Ureter (tissue), 1 donor: ENCODE measurements around the gene SAMD9L. TPM values are rescaled to one million over a fixed set of nuclear protein-coding genes. Genes with fewer than 3 reads are reported as not detected.

Experiments used
- DNase-seq: peaks from one replicate; pipeline ENCODE4 v3.0.0-alpha.2; 2020; ENCODE audit warnings: low spot score
- total RNA-seq: library from RNA; stranded (reverse); gene quantifications from one replicate; pipeline ENCODE4 v1.2.4, GENCODE V29; 2023
- donor health status: DM: yes; HTN: yes; CAD: no.

The SAMD9L gene
- total RNA-seq, result 15.9 TPM

DNA sequence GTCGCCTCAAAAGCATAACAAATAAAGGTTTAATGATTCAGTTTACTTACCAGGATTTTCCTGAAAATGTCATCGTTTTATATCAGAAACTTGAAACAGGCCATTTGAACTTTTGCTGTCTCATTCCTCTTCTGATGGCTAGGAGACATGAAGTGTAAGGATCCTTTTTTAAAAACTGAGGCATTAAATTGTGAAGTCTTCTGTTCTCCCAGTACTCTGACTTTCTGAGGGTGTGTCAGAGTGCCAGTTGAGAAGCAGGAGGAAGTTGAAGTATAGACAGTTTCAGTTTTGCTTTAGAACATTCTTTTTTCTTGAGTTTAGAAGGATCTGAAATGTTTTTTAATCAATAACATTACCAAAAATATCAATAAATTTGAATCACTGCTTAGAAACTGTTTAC is at the start of gene SAMD9L:
TSS of gene SAMD9L (minus strand) at position 242 of the 400 bp plus-strand sequence. CDS start 12,414 bp downstream, outside the sequence.
- no peak for DNase-seq

DNA sequence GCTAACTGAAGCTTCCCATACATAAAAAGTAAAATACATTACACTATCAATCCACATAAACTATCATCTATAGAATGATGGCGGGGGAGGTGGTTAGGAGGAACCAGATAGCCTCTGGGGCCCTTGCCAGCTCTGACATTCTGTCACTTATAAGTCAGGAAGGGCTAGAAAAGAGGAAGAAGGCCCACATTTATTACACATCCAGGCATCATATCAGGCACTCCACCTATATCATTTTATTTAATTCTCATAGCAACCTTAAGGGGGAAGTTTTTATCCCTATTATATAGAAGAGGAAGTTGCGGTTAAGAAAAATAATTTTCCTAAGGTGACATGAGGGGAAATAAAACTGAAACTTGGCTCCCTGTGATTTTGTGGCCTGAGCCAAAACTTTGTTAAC is 48.2 kb upstream of the SAMD9L start:
- DNase-seq, result no peak

DNA sequence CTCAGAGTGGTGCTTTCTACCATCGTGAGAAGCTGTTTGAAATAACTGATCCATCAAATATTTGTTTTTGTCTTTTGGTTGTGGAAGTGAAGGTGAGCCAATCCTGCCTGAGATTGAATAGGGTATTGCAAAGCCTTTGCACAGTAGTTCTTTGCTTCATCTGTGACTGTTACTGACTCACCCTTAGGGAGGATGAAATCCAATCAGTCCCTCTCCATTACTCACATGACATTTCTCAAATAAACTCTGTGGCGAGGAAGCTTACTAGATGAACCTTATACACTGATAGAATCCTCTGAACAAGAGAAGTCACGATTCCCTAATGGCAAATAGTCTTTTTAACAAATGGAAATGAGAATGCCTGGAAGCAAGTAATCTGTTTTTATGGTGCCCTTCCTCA is 46.2 kb upstream of the SAMD9L start:
- DNase-seq, result no peak

DNA sequence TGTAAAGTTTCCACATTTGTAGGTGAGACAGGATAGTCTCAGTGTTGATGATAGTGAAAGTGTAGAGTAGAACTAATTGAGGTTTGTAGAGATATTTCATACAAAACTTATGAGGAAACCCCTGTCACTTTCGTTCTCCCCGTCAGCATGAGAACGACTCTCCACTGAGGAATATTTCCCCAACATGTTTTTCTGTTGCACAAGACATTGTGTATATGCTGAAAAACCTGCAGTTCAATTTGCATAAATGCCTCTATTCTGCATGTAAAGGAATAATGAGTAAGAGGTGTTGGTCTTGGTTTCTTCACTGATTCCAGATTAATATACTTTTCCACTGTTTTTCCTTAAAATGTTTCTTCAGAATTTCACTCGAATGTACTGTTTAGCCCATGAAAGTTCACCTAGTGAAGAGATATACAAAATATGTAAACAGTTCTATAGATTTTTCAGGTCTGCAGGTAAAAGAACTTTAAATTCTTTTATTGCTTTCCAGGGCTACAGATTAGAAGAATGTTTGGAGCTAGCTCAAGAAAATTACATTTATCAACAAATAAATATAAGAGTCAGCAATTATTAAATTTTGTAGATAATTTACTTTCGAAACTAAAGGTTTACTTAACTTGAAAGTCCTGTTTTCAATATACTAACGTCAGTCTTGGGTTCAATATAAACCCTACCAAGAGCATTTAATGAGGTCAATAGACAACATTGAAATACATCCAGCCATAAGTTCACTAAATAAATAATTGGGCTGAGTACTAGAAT is 40.9 kb upstream of the SAMD9L start:
- DNase-seq, result no peak

DNA sequence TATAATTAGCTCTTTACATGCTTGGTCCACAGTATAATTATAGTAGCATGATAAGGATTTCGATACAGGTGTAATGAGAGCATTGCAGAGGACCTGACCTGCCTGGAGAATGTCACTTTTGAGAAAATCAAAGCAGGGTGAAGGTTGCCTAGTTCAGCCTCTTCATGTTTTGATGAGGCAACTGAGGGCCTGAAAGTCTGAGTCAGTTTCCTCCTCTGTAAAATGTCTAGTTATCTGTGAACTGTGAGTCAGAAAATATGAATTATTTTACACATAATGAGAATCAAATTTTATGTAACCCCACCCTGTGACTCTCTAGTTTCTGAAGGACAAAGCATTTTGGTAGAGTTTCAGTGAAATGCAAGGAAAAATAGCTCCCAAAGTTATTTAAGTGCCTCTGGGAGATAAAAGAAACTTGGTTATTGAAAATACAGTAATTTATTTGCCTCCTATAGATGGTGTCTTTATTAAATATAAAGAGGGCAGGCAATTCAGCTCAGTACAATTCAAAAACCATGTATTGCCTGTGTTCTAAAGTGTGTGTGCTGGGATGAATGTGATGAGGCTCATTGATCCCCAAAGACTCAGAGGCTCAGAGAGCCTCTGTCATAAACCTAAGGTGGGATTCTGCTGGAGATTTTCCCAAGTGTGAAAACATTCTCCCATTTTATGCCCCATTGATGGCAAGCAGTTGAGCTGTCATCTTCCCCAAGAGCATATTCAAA is 37.3 kb upstream of the SAMD9L start:
- no peak for DNase-seq

DNA sequence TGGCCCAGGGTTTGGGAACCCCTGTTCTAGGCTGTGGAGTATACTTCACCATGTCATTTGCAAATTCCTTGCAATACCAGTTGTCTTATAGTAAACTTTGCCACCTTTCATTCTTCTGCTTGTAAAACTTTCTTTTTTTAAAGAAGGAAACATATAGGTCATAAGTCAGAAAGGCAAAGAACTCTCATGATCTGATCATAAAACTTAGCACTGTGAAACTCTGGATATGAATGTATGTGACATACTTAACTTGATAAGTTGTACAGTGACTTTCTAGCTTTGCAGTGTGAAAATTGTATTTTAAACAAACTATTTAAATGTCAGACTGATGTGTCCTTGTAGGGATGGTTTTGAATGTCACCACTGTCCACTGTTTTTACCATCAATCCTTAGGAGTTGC is 31.0 kb upstream of the SAMD9L start:
- no peak for DNase-seq

DNA sequence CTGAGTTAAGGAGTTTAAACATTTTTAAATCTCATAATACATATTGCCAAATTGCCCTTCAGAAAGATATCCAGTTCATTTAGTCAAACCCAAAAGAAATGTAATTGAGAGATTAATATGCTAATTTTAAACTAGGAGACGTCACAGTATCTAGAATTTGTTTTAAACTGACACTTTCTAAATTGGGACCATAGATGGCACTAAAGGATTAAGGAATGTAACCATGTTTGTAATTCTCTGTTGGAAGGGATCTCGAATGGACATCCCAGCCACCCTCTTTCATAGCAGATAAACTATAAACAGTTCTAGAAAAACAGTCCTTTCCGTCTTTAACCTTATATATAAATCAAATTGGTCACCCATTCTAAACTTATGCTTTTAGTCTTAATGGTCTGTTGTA is 30.0 kb upstream of the SAMD9L start:
- DNase-seq, result no peak

DNA sequence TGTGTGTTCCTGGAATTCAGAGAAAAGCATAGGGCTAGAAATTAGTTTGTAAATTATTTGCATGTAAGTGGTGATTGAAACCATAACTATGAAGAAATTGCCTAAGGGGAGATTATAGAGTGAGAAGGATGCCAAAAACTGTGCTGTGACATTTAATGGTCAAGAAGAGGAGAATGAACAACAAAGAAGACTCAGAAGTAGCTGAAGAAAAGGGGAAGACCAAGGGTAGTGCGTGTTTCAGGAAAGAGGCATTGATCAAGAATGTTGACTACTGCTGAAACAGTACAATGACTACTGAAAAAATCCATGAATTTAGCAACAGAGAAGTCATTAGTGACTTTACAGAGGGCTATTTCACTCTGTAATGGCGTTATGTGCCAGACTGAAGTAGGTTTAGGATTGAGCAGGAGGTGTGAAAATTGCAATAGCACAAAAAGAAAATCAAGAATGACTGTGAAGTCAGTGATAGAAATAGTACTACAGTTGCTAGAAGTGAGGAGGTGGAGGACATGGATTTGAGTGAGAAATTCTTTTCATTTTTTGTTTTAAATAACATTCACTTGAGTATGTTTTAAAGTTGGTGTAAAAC is 28.9 kb upstream of the SAMD9L start:
- no peak for DNase-seq

DNA sequence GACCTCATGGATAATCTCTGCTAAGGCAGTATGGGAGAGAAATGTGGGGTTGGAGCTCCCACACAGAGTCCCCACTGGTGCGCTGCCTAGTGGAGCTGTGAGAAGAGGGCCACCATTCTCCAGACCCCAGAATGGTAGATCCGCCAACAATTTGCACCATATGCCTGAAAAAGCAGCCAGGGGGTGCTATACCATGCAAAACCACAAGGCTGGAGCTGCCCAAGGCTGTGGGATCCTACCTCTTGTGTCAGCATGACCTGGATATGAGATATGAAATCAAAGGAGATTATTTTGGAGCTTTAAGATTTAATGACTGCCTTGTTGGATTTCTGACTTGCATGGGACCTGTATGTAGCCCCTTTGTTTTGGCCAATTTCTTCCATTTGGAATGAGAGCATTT is 27.0 kb upstream of the SAMD9L start:
- no peak for DNase-seq

DNA sequence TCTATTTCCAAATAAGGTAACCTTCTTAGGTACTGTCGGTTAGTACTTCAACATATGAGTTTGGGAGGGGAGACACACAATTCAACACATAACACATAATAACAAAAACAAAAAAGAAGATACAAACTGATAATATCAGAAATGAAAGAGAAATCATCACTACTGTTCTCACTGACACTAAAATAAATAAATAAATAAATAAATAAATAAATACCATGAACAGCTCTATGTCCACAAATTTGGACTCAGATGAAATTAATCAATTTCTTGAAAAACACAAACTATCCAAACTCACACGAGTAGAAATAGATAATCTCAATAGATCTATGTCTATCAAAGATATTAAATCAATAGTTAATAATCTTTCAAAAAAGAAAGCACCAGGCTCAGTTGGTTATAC is 24.5 kb upstream of the SAMD9L start:
- DNase-seq, result no peak

DNA sequence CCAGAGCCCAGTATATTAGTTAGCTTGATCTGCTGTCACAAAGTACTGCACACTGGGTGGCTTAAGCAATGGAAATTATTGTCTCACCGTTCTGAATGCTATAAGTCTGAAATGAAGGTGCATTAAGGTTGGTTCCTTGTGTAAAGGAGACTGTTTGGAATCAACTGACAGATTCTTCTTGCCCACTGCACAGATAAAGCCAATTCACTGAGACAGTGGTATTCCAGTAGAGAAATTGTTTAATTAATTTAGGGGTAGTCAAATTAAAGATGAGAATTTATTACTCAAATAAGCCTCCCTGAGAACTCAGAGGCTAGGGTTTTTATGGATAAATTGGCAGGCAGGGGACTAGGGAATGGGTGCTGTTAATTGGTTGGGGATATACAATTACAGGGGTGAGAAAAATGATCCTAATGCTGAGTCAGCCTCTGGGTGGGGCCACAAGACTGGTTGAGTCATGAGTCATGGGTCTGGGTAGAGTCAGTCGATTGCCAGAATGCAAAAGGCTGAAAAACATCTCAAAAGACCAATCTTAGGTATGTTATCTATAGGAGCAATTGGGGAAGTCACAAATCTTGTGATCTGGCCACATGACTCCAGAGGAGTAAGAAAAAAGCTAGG is 23.5 kb upstream of the SAMD9L start:
- DNase-seq, result no peak

DNA sequence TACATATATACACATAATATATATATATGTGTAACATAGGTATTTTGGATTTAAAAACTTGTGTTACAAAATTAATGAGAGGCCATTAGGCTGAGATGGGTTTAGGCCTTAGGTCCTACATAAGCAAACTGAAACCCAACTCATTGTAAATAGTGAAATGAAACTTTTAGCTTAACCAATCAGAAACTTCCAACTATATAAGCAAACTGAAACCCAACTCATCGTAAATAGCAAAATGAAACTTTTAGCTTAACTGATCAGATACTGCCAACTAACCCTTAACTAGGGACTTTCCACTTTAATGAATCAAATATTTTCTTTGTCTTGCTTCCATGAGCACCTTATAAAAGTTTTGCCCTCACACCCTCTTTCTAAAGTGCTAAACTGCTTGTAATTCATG is 17.3 kb upstream of the SAMD9L start:
- DNase-seq, result no peak

DNA sequence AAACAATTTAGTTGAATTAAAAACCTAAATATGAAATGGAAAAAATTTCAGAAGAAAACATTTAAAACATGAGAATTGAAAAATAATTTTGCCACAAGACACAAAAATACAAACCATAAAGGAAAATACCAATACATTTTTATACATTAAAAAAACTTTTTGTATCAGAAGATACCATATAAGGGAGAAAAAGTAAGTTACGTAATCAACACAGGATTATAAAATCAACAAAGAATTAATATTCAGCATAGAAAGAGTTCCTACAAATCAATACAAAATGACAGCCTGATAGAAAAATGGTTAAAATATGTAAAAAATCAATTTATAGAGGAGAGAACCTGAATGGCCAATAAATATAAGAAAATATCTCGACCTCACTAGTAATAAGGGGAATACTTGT is 16.6 kb upstream of the SAMD9L start:
- DNase-seq, result no peak

DNA sequence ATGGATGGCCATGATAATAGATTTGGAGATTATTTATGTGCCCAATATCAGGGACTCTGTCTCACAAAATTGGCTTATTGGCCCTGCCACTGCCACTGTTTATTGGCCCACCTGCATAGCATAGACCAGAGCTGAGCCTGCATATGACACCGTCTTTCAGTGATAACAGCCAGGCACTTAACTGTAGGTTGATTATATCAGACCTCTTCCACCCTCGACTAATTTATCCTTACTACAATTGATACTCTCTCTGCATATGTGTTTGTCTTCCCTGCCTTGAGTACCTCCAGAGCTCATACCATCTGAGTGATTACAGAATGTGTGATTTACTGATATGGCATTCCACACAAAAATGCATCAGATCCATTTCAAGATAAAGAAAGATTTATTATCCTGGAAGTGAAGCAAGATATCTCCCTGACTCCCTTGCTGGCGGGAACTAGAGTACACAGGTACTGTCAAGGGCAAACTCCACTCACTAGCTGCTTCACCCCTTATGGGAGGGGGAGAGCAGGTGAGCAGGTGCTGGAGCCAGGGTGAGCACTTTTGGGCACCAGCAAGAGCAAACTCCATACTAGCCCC is 13.1 kb upstream of the SAMD9L start:
- no peak for DNase-seq

DNA sequence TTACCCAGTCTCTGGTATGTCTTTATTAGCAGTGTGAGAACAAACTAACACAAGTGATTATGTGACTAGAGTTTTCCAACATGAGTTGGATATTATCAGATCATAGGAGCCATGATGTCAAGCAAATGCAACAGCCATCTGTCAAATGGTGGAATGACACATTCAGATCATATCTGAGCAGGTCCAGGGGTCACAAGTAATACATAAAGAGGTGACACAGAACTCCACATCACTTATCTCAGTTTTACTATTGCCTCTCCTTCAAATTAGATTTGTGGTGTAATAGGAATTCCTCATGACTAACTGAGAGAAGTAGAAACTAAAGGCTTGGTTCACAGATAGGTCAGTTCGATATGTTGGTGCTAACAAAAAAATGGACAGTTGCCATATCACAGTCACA is 12.2 kb upstream of the SAMD9L start:
- DNase-seq, result no peak

DNA sequence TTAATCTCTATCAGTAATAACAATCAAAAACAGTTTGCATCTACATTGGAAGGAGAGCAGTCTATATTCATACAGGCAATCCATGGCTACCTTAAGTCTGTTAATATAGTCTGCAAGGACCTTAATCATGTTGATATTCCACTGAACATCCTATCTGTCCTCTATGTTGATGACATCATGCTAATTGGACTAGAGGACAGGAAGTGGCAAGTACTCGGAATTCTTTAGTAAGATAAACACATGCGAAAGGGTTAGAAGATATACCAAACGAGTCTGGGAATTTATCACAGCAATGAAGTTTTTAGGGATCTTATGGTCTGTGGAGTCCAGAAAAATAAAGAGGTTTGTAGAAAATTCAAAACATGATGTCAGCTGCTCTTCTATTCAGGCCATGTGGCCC is 11.3 kb upstream of the SAMD9L start:
- no peak for DNase-seq

DNA sequence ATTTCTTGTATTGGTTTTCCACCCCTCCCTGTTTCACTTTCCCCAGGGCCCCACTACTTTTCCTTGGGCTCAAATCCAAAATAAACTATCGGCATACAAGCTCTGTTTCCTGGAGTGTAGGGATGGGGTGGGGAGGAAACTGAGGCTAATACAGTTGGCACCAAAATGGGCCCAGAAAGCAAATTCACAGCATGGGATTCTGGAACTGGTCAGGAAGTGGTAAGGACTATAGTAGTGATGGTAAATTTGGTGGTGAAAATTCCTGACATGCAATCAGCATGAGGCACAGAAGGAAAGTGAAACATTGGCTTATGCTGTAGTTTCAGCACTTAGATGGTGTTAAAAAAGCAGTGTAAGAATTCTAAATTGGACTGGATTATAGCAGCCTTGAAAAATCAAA is 8.7 kb upstream of the SAMD9L start:
- DNase-seq, result no peak

DNA sequence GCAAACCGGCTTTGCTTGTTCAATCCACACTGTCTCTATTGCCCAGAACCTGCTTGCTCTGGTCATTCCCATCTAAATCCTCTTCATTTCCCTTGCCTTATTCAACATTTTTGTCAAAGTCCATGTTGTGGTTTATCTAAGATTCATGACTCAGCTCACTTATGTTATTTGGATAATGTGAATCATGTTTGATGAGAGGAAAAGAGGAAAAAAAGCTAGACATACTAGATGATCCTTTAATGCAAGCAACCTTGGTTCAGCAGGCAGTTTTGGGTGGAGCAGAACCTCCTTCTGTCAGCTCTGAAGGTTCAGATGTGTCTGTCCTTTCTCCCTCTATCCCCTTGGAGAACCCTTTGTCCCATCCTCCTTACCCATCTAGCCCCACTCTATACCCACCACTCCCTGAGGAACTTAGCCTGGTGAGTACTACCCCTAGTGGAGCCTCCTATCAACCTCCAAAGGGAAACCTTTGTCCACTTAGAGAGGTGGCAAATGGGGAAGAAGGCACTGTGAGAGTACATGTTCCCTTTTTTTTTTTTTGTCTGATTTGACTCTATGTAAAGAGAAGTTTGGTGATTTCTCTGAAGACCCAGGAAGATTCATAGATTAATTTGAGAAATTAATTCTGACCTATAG is 2.1 kb upstream of the SAMD9L start:
- no peak for DNase-seq

DNA sequence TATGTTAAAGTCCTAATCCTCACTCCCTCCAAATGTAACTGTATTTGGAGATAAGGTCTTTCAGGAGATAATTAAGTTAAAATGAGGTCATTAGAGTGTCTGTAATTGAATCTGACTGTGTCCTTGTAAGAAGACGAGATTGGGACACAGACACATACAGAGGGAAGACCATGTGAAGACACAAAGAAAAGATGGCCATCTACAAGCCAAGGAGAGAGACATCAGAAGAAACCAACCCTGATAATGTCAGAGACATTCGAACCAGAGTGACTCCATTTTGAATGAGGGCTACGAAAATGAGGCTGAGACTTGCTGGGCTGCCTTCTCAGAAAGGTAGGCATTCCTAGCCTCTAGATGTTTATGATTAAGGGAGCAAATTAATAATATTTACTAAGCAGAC is 542 bp upstream of the SAMD9L start:
- DNase-seq, result no peak

DNA sequence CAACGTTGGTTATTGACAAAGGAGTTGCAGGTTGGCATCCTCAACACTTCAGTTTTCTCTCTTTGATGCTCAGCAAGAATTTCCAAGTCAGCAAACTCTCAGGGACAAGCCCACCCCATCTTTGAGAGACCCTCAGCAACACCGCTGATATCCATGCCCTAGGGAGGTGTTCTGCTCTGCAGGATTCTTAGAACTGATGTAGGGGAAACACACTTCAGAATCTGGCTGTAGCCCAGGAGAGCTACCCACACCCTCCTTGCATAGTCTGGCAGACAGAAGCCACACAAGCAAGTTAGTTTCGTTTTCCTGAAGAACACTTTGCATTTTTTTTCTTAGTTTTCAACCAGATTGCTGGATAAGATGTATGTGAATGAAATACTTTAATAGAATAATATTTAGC is 822 bp downstream of the SAMD9L start:
- DNase-seq, result no peak

DNA sequence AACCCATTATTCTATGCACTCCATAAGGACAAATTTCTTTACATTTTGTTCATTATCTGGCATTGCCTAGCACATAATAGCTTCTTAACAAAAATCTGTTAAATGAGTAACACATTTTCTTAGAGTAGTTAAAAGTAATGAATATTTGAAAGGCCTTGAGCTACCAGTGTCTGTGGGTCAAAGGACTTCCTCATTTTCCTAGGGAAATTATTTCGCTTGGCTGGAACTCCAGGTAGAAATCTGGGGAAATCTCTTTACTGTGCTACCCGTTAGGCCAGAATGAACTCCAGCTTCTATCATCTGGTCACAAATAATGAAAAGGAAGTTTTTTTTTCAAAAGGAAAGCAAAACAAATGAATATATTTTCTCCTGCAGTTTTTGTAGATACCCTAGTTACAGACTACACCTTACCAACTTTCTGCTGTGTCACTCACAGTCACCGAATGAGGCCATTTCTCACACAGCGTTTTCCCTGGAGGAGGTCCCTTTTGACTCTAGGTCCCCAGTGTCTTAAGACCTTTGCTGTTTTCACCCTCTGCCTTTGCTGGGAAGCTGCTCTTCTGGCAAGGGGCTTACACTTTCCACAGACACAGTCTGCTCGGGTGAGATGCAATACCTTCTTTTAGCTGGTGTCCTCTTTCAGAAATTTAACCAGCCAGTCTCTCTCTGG is 1.6 kb downstream of the SAMD9L start:
- no peak for DNase-seq
